Liver (tissue), 9 donors: ENCODE data around the gene PIGH. TPM values are rescaled to one million over a fixed set of nuclear protein-coding genes. Genes with fewer than 3 reads are reported as not detected.

ENCODE experiments used
- DNase-seq: peaks from one replicate; pipeline ENCODE4 v3.0.0-alpha.2; 2017; ENCODE audit warnings: low spot score
- H3K27ac ChIP-seq, 2 donors: one replicate each; pipeline ENCODE4 v1.7.0; 2013; ENCODE audit warnings: inconsistent platforms in 2 of 2, low read length in 2 of 2, control low read depth in 1 of 2, low read depth in 1 of 2, mild to moderate bottlenecking in 1 of 2
- H3K27me3 ChIP-seq, 4 donors: one replicate each; pipeline versions ENCODE4 v1.6.1 to v1.7.0; 2013; ENCODE audit warnings: low read length in 3 of 4, inconsistent platforms in 1 of 4, mild to moderate bottlenecking in 1 of 4, moderate library complexity in 1 of 4; ENCODE audit not compliant: control insufficient read depth in 4 of 4, insufficient read depth in 4 of 4
- H3K36me3 ChIP-seq, 4 donors: one replicate each; pipeline versions ENCODE4 v1.6.1 to v1.7.0; 2013; ENCODE audit warnings: low read length in 3 of 4, mild to moderate bottlenecking in 3 of 4, low read depth in 1 of 4, moderate library complexity in 1 of 4; ENCODE audit not compliant: control insufficient read depth in 4 of 4, insufficient read depth in 3 of 4
- H3K4me1 ChIP-seq, 4 donors: one replicate each; pipeline versions ENCODE4 v1.6.1 to v1.7.0; 2013; ENCODE audit warnings: low read length in 3 of 4, mild to moderate bottlenecking in 3 of 4, moderate library complexity in 1 of 4; ENCODE audit not compliant: control insufficient read depth in 4 of 4, insufficient read depth in 4 of 4
- H3K4me3 ChIP-seq, 3 donors: one replicate each; pipeline versions ENCODE4 v1.6.1 to v1.7.0; 2013; ENCODE audit warnings: low read length in 3 of 3, control low read depth in 1 of 3, low read depth in 1 of 3, mild to moderate bottlenecking in 1 of 3
- H3K9ac ChIP-seq, 2 donors: one replicate each; pipeline ENCODE4 v1.7.0; 2013; ENCODE audit warnings: low read length in 2 of 2, mild to moderate bottlenecking in 2 of 2, moderate library complexity in 2 of 2, control low read depth in 1 of 2, low read depth in 1 of 2
- H3K9me3 ChIP-seq, 4 donors: one replicate each; pipeline versions ENCODE4 v1.6.1 to v1.7.0; 2013; ENCODE audit warnings: low read length in 3 of 4; ENCODE audit not compliant: control insufficient read depth in 4 of 4
- ATF3 ChIP-seq: IDR thresholded peaks from 2 replicates; pipeline ENCODE4 v1.6.1; 2016; ENCODE audit warnings: antibody characterized with exemption
- CTCF ChIP-seq: fragments of 150-350 bp; IDR thresholded peaks from 2 replicates; pipeline ENCODE4 v1.5.1; 2017; ENCODE audit warnings: improper control_type of control experiment, low read depth, low read length; ENCODE audit not compliant: missing input control
- EGR1 ChIP-seq, 2 donors: IDR thresholded peaks; 2 replicates each; pipeline ENCODE4 v1.6.1; 2016 to 2018; ENCODE audit warnings: antibody characterized with exemption in 2 of 2, low read depth in 2 of 2
- FOXA1 ChIP-seq: IDR thresholded peaks from 2 replicates; pipeline ENCODE4 v1.6.1; 2016; ENCODE audit warnings: antibody characterized with exemption
- FOXA2 ChIP-seq: IDR thresholded peaks from 2 replicates; pipeline ENCODE4 v1.6.1; 2016; ENCODE audit warnings: antibody characterized with exemption
- GABPA ChIP-seq, 2 donors: IDR thresholded peaks in 1 of 2; conservative IDR thresholded peaks in 1 of 2; 2 replicates each; pipeline ENCODE4 v1.6.1; 2016; ENCODE audit warnings: antibody characterized with exemption in 2 of 2, mild to moderate bottlenecking in 1 of 2, moderate library complexity in 1 of 2
- HNF4A ChIP-seq, 2 donors: conservative IDR thresholded peaks; 2 replicates each; pipeline ENCODE4 v1.6.1; 2016; ENCODE audit warnings: antibody characterized with exemption in 2 of 2, mild to moderate bottlenecking in 2 of 2
- HNF4G ChIP-seq: IDR thresholded peaks from 2 replicates; pipeline ENCODE4 v1.6.1; 2016; ENCODE audit warnings: antibody characterized with exemption
- JUND ChIP-seq, 2 donors: IDR thresholded peaks; 2 replicates each; pipeline ENCODE4 v1.6.1; 2016; ENCODE audit warnings: antibody characterized with exemption in 2 of 2
- MAX ChIP-seq: IDR thresholded peaks from 2 replicates; pipeline ENCODE4 v1.6.1; 2016; ENCODE audit warnings: antibody characterized with exemption
- NR2F2 ChIP-seq: IDR thresholded peaks from 2 replicates; pipeline ENCODE4 v1.6.1; 2016; ENCODE audit warnings: antibody characterized with exemption
- RAD21 ChIP-seq, 2 donors: IDR thresholded peaks; 2 replicates each; pipeline ENCODE4 v1.6.1; 2016; ENCODE audit warnings: antibody characterized with exemption in 2 of 2, mild to moderate bottlenecking in 2 of 2
- REST ChIP-seq: IDR thresholded peaks from 2 replicates; pipeline ENCODE4 v1.6.1; 2016; ENCODE audit warnings: antibody characterized with exemption, mild to moderate bottlenecking
- RXRA ChIP-seq, 2 donors: IDR thresholded peaks; 2 replicates each; pipeline ENCODE4 v1.6.1; 2017 to 2018; ENCODE audit warnings: antibody characterized with exemption in 2 of 2, mild to moderate bottlenecking in 1 of 2
- SP1 ChIP-seq: IDR thresholded peaks from 2 replicates; pipeline ENCODE4 v1.6.1; 2018; ENCODE audit warnings: antibody characterized with exemption, mild to moderate bottlenecking
- TAF1 ChIP-seq: conservative IDR thresholded peaks from 2 replicates; pipeline ENCODE4 v1.6.1; 2016; ENCODE audit warnings: antibody characterized with exemption, mild to moderate bottlenecking
- YY1 ChIP-seq: IDR thresholded peaks from 2 replicates; pipeline ENCODE4 v1.6.1; 2016; ENCODE audit warnings: antibody characterized with exemption, mild to moderate bottlenecking
- ZBTB33 ChIP-seq: IDR thresholded peaks from 2 replicates; pipeline ENCODE4 v1.6.1; 2016; ENCODE audit warnings: antibody characterized with exemption
- WGBS: extraction: QIAGEN DNeasy Blood & Tissue Kit; methylation state at CpG from one replicate; pipeline ENCODE4 v1.1.7; 2013; 5-methylcytosine and 5-hydroxymethylcytosine counted together
- polyA plus RNA-seq, 2 donors: library from polyadenylated mRNA; stranded (reverse) in 1 of 2; unstranded in 1 of 2; fragments of 200-250 nt in 1 of 2; fragments of >200 nt in 1 of 2; fragmentation: Nextera tagmentation in 1 of 2; extraction: Ambion mirVana in 1 of 2; gene quantifications; one replicate each; pipeline versions ENCODE4 v1.2.1 to v1.2.3, GENCODE V29; 2013 to 2015
- total RNA-seq, 2 donors: library from RNA; depleted of rRNA; stranded (reverse); fragments of >200 nt; gene quantifications; one replicate each; pipeline ENCODE4 v1.2.3, GENCODE V29; 2014
- donor health status: healthy.
- donor health status: healthy.
- donor health status: healthy.
- donor health status: healthy.
- donor health status: healthy.

Gene PIGH
- total and polyA plus RNA-seq, 4 donors = 14.2 to 36.1 (median 21.7) TPM

- TF ChIP-seq EGR1 (IDR thresholded peaks at IDR 0.05; ENCODE audit: low read depth in 2 of 2) (no peak), RXRA (IDR thresholded peaks at IDR 0.05) (no peak), SP1 (no peak), GABPA (IDR thresholded peaks at IDR 0.05 in 1 of 2, conservative IDR thresholded peaks at IDR 0.05 in 1 of 2) (no peak), CTCF (no peak), HNF4A (conservative IDR thresholded peaks at IDR 0.05) (no peak), YY1 (no peak), NR2F2 (no peak), MAX (no peak), ZBTB33 (no peak), FOXA2 (no peak), ATF3 (no peak), REST (no peak), HNF4G (no peak), TAF1 (no peak), FOXA1 (no peak), RAD21 (IDR thresholded peaks at IDR 0.05) (no peak), JUND (IDR thresholded peaks at IDR 0.05) (no peak)
- DNase-seq = no peak
- H3K4me3 ChIP-seq = no peak overlapping the region
- no peaks in the 10 kb centered on the region for H3K9me3 ChIP-seq
- 95% methylated on average over 5 of the region's 5 CpGs for WGBS
- H3K4me1 ChIP-seq = no peaks in the 10 kb centered on the region
- no peaks in the 10 kb centered on the region for H3K27me3 ChIP-seq
- peaks cover 2 to 32% (median 27%) of the 10 kb centered on the region in 4 donors for H3K36me3 ChIP-seq
- no peak overlapping the region for H3K27ac ChIP-seq
- no peak overlapping the region for H3K9ac ChIP-seq
These were observed 45.3 kb upstream of the PIGH start for GRCh38 chr14:67645414-67645813.
